Lung (tissue), 12 donors: Measurements from ENCODE around the gene MYCN. TPM values are rescaled to one million over a fixed set of nuclear protein-coding genes. Genes with fewer than 3 reads are reported as not detected.
"Not testable (repeated sequence)": the region's sequence is repeated elsewhere in the genome, so short reads cannot be mapped to it uniquely, and the experiment has no call there.

Experiments
- ATAC-seq: fragments of 200-7000 bp; cut with Tn5 transposase; one replicate; pipeline ENCODE4 v1.9.1; 2020; ENCODE audit warnings: moderate number of reproducible peaks; ENCODE audit not compliant: insufficient read depth, low FRiP score
- DNase-seq, 3 donors: peaks; one replicate each; pipeline ENCODE4 v3.0.0-alpha.2; 2013 to 2017
- H3K27ac ChIP-seq, 2 donors: one replicate each; pipeline ENCODE4 v1.5.1; 2013; ENCODE audit warnings: mild to moderate bottlenecking in 2 of 2, moderate library complexity in 2 of 2, control low read depth in 1 of 2, inconsistent platforms in 1 of 2, low read depth in 1 of 2, low read length in 1 of 2
- H3K27me3 ChIP-seq, 3 donors: one replicate each; pipeline ENCODE4 v1.5.1; 2013; ENCODE audit warnings: low read length in 2 of 3; ENCODE audit not compliant: control insufficient read depth in 3 of 3, insufficient read depth in 3 of 3
- H3K36me3 ChIP-seq, 4 donors: one replicate each; pipeline ENCODE4 v1.5.1; 2013; ENCODE audit warnings: low read length in 4 of 4, mild to moderate bottlenecking in 1 of 4, moderate library complexity in 1 of 4; ENCODE audit not compliant: control insufficient read depth in 4 of 4, insufficient read depth in 4 of 4
- H3K4me1 ChIP-seq, 5 donors: one replicate each; pipeline ENCODE4 v1.5.1; 2013; ENCODE audit warnings: low read length in 5 of 5, mild to moderate bottlenecking in 2 of 5, moderate library complexity in 1 of 5; ENCODE audit not compliant: control insufficient read depth in 5 of 5, insufficient read depth in 5 of 5
- H3K4me3 ChIP-seq: one replicate; pipeline ENCODE4 v1.5.1; 2013; ENCODE audit warnings: mild to moderate bottlenecking, control low read depth, moderate library complexity
- H3K9ac ChIP-seq, 2 donors: one replicate each; pipeline ENCODE4 v1.5.1; 2013; ENCODE audit warnings: low read length in 2 of 2, control low read depth in 1 of 2; ENCODE audit not compliant: insufficient read depth in 1 of 2
- H3K9me3 ChIP-seq, 4 donors: one replicate each; pipeline ENCODE4 v1.5.1; 2013; ENCODE audit warnings: low read length in 3 of 4, mild to moderate bottlenecking in 1 of 4, moderate library complexity in 1 of 4; ENCODE audit not compliant: control insufficient read depth in 4 of 4, insufficient read depth in 3 of 4
- CTCF ChIP-seq: IDR thresholded peaks from 2 replicates; pipeline ENCODE4 v1.5.1; 2012; ENCODE audit warnings: mild to moderate bottlenecking; ENCODE audit errors: control extremely low read depth, extremely low read depth
- WGBS, 2 donors: extraction: QIAGEN DNeasy Blood & Tissue Kit; methylation state at CpG; one replicate each; pipeline ENCODE4 v1.1.7; 2013; 5-methylcytosine and 5-hydroxymethylcytosine counted together
- polyA plus RNA-seq, 2 donors: library from polyadenylated mRNA; stranded (reverse); fragments of 200-250 nt; gene quantifications; one replicate each; pipeline ENCODE4 v1.2.1, GENCODE V29; 2013
- total RNA-seq, 2 donors: library from RNA; depleted of rRNA in 1 of 2; stranded (reverse); fragments of >200 nt in 1 of 2; gene quantifications; one replicate each; pipeline ENCODE4 v1.2.1, GENCODE V29; 2014 to 2021
- donor health status: control.
- donor health status: control.
- donor health status: Bipolar disorder and iron deficiency.
- donor health status: healthy.
- donor health status: DM: yes; HTN: yes; CAD: no.

MYCN gene
- total and polyA plus RNA-seq, 4 donors, result 0.16 to 5.2 (median 0.36) TPM

DNA sequence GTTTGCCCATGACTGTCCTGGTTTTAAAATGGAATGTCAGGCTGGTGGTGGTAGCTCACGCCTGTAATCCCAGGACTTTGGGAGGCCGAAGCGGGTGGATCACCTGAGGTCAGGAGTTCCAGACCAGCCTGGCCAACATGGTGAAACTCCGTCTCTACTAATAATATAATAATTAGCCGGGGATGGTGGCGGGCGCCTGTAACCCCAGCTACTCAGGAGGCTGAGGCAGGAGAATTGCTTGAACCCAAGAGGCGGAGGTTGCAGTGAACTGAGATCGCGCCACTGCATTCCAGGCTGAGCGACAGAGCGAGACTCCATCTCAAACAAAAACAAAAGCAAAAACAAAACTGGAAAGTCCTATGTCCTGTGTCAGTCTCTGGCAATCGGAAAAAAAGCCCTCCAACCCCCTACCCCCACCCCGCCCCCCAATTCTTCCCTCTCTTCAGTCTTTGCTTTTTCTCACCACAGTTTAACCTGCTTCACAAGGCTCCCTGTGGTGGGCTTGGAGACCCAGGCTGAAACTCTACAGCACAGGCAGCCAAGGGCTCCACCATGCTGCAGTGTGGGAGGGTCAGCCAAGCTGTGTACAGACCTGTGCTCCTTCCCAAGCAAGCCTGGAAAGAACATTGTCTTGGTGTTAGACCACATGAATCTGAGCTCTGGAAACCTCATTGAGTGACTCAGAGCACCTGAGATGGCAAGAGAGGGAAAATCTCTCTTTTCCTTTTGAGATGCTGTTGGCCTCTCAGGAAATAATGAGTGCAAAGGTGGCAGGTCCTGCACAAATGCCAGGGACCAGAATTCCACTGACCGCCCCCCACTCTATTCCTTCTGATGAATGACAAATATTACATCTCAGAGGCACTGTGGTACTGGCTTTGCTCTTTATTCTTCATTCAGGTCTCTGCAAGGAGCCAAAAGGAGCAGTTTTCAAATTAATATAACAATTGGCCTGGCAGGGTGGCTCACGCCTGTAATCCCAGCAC, 16.7 kb downstream of the MYCN start:
- no peak for ATAC-seq
- 96 to 97% methylated on average over 16 of the region's 16 CpGs for WGBS, 2 donors

GRCh38 chr2:15957881-15958713, 17.7 kb downstream of the MYCN start:
- 92 to 96% methylated on average over 11 of the region's 11 CpGs for WGBS, 2 donors
- H3K9ac ChIP-seq, result no peak overlapping the region
- no peak for ATAC-seq
- no peaks in the 10 kb centered on the region for H3K36me3 ChIP-seq
- H3K27ac ChIP-seq, result no peak overlapping the region
- no peaks in the 10 kb centered on the region for H3K9me3 ChIP-seq
- no peak for TF ChIP-seq CTCF
- no peak overlapping the region for H3K4me3 ChIP-seq
- peaks cover 0 to 2% (median 0%) of the 10 kb centered on the region in 5 donors for H3K4me1 ChIP-seq
- DNase-seq, result no peak
- no peaks in the 10 kb centered on the region for H3K27me3 ChIP-seq

More for the DNA sequence above, 16.7 kb downstream of the MYCN start:
- no peaks in the 10 kb centered on the region for H3K9me3 ChIP-seq
- TF ChIP-seq CTCF, result no peak
- H3K27me3 ChIP-seq, result no peaks in the 10 kb centered on the region
- no peak overlapping the region for H3K4me3 ChIP-seq
- H3K4me1 ChIP-seq, result peaks cover 0 to 7% (median 0%) of the 10 kb centered on the region in 5 donors
- H3K36me3 ChIP-seq, result no peaks in the 10 kb centered on the region
- H3K9ac ChIP-seq, result no peak overlapping the region
- H3K27ac ChIP-seq, result no peak overlapping the region
- DNase-seq, result no peak

GRCh38 chr2:15959331-15960153, 19.2 kb downstream of the MYCN start:
- WGBS, 2 donors, result 88 to 89% methylated on average over 4 of the region's 4 CpGs
- no peaks in the 10 kb centered on the region for H3K36me3 ChIP-seq

GRCh38 chr2:15960154-15960520, 19.8 kb downstream of the MYCN start:
- WGBS, 2 donors, result 79 to 93% methylated on average over 2 of the region's 2 CpGs
- not testable (repeated sequence) for H3K36me3 ChIP-seq, H3K9ac ChIP-seq, H3K9me3 ChIP-seq, DNase-seq, H3K4me3 ChIP-seq, H3K4me1 ChIP-seq, H3K27me3 ChIP-seq, H3K27ac ChIP-seq, ATAC-seq

More at GRCh38 chr2:15959331-15960153, 19.2 kb downstream of the MYCN start:
- no peak for ATAC-seq
- Histone ChIP-seq H3K9ac (no peak overlapping the region), H3K27ac (no peak overlapping the region), H3K4me1 (no peaks in the 10 kb centered on the region), H3K4me3 (no peak overlapping the region), H3K27me3 (no peaks in the 10 kb centered on the region), H3K9me3 (no peaks in the 10 kb centered on the region)
- DNase-seq, result no peak
- TF ChIP-seq CTCF, result no peak
